ENCODE data around the gene LNPEP.

LNPEP gene

GRCh38 chr5:97041239-97041638, 105.4 kb downstream of the LNPEP start:
- Histone ChIP-seq H3K27ac (no peak overlapping the region), H3K36me3 (replicated peaks) (no peaks in the 10 kb centered on the region), H3K27me3 (replicated peaks) (no peaks in the 10 kb centered on the region), H3K4me3 (ENCODE audit: low read depth, low read length) (no peak overlapping the region)
- in situ Hi-C loops (cut with HindIII; ENCODE audit: low pct_ligation_motif_present, low sequenced_read_pairs) = no loop called here
- no peak for TF ChIP-seq CTCF (IDR thresholded peaks at IDR 0.05; ENCODE audit: low read depth, low read length, missing control alignments)
- DNase-seq = no peak

GRCh38 chr5:97042996-97043395, 107.1 kb downstream of the LNPEP start:
- no peaks in the 10 kb centered on the region for H3K27me3 ChIP-seq (replicated peaks)
- no peak for DNase-seq
- no peak overlapping the region for H3K4me3 ChIP-seq (ENCODE audit: low read depth, low read length)
- H3K36me3 ChIP-seq (replicated peaks) = no peaks in the 10 kb centered on the region
- no peak overlapping the region for H3K27ac ChIP-seq
- in situ Hi-C loops (cut with HindIII; ENCODE audit: low pct_ligation_motif_present, low sequenced_read_pairs) = no loop called here
- no peak for TF ChIP-seq CTCF (IDR thresholded peaks at IDR 0.05; ENCODE audit: low read depth, low read length, missing control alignments)

- no peak overlapping the region for H3K4me3 ChIP-seq (ENCODE audit: low read depth, low read length)
- H3K36me3 ChIP-seq (replicated peaks) = no peaks in the 10 kb centered on the region
- no peaks in the 10 kb centered on the region for H3K27me3 ChIP-seq (replicated peaks)
- DNase-seq = no peak
- no peak for TF ChIP-seq CTCF (IDR thresholded peaks at IDR 0.05; ENCODE audit: low read depth, low read length, missing control alignments)
- H3K27ac ChIP-seq = no peak overlapping the region
- in situ Hi-C loops (cut with HindIII; ENCODE audit: low pct_ligation_motif_present, low sequenced_read_pairs) = no loop called here
These were observed 107.6 kb downstream of the LNPEP start for GRCh38 chr5:97043511-97043910.

GRCh38 chr5:97044052-97044451, 108.2 kb downstream of the LNPEP start:
- Histone ChIP-seq H3K27ac (no peak overlapping the region), H3K27me3 (replicated peaks) (no peaks in the 10 kb centered on the region), H3K4me3 (ENCODE audit: low read depth, low read length) (no peak overlapping the region), H3K36me3 (replicated peaks) (no peaks in the 10 kb centered on the region)
- DNase-seq = peak; percentile 12
- in situ Hi-C loops (cut with HindIII; ENCODE audit: low pct_ligation_motif_present, low sequenced_read_pairs) = no loop called here
- TF ChIP-seq CTCF (IDR thresholded peaks at IDR 0.05; ENCODE audit: low read depth, low read length, missing control alignments) = peak; percentile 59

GRCh38 chr5:97046270-97046982, 110.5 kb downstream of the LNPEP start:
- H3K27me3 ChIP-seq (replicated peaks) = no peaks in the 10 kb centered on the region
- H3K27ac ChIP-seq = no peak overlapping the region
- no peaks in the 10 kb centered on the region for H3K36me3 ChIP-seq (replicated peaks)
- DNase-seq = no peak
- in situ Hi-C loops (cut with HindIII; ENCODE audit: low pct_ligation_motif_present, low sequenced_read_pairs) = no loop called here
- no peak overlapping the region for H3K4me3 ChIP-seq (ENCODE audit: low read depth, low read length)
- no peak for TF ChIP-seq CTCF (IDR thresholded peaks at IDR 0.05; ENCODE audit: low read depth, low read length, missing control alignments)

- Histone ChIP-seq H3K27me3 (replicated peaks) (no peaks in the 10 kb centered on the region), H3K36me3 (replicated peaks) (no peaks in the 10 kb centered on the region), H3K4me3 (ENCODE audit: low read depth, low read length) (no peak overlapping the region), H3K27ac (no peak overlapping the region)
- in situ Hi-C loops (cut with HindIII; ENCODE audit: low pct_ligation_motif_present, low sequenced_read_pairs) = no loop called here
- no peak for DNase-seq
- TF ChIP-seq CTCF (IDR thresholded peaks at IDR 0.05; ENCODE audit: low read depth, low read length, missing control alignments) = no peak
These were observed 111.2 kb downstream of the LNPEP start for GRCh38 chr5:97047076-97047475.
